HG03460 (cell line): Measurements from ENCODE around the gene UBE2Z.
"Not testable (repeated sequence)": the region's sequence is repeated elsewhere in the genome, so short reads cannot be mapped to it uniquely, and the experiment has no call there.

Experiments
- ATAC-seq: cut with Tn5 transposase; IDR thresholded peaks from one replicate; pipeline ENCODE4 v1.9.1; 2021; ENCODE audit not compliant: unreplicated experiment

The UBE2Z gene

GRCh38 chr17:48908047-48908843, at the start of gene UBE2Z:
TSS of gene UBE2Z (plus strand) at chr17:48908407. CDS start at chr17:48908504, 97 bp downstream.
- peak; percentile 75 for ATAC-seq

GRCh38 chr17:48860034-48860433, 48.2 kb upstream of the UBE2Z start:
- no peak for ATAC-seq

GRCh38 chr17:48860456-48860855, 47.8 kb upstream of the UBE2Z start:
- ATAC-seq, result no peak

DNA sequence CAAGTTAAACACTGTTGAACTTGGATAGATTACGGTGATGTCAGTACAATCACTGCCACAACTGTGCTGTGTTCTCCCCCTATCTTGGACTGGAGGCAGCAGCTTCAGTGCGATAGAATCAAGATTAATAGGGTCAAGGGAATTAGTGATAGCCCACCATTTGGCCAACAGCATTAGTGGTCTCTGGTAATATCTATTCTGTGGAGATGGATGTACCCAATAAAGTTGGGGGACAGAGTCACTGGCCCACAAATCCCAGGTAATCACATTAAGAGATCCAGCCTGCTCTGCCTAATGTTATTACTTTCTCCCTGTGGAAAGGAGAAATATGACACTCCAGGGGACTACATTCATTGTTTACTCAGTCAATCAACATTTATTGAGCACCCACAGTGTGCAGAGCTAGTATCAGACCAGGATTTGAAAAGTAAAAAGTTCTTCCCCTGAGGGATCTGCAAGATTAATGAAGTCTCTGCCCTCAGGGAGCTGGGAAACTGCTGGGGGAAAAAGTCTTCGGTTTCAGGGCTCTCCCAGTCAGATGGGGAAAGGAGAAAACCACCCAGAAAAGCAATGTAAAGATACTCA, 39.2 kb upstream of the UBE2Z start:
- ATAC-seq, result no peak

DNA sequence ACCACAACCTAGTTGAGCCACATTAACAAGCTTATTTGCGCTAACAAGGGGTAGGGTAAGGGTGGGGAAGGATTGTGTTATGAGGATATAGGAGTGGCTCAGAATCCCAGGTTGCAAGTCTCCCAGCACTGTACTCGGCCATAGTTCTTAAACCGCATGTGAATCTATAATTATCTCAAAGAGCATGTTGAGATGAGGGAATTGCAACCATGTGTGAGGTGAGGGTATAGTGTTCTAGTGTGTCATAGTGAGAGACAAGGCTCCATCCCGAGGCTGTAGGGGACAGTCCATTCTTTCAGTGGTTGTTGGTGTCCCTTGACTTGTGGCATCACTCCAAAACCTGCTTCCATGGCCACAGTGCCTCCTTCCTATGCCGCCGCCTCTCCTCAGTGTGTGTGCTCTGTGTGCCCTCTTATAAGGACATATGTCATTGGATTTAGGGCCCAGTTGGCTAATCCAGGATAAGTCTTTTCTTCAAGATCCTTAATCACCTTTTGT, 38.3 kb upstream of the UBE2Z start:
- no peak for ATAC-seq

DNA sequence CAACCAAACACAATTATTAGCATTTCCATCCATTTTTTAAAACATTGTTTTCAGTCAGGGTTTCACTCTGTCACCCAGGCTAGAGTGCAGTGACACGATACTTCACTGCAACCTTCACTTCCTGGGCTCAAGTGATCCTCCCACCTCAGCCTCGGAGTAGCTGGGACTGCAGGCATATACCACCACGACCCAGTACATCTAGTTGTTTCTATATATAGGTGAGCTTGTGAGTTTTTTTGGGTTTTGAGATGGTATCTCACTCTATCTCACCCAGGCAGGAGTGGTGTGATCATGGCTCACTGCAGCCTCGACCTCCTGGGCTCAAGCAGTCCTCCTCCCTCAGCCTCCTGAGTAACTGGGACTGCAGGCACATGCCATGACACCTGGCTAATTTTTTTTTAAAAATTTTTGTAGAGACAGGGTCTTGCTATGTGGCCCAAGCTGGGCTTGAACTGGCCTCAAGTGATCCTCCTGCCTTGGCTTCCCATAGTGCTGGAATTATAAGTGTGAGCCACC, 37.1 kb upstream of the UBE2Z start:
- no peak for ATAC-seq

DNA sequence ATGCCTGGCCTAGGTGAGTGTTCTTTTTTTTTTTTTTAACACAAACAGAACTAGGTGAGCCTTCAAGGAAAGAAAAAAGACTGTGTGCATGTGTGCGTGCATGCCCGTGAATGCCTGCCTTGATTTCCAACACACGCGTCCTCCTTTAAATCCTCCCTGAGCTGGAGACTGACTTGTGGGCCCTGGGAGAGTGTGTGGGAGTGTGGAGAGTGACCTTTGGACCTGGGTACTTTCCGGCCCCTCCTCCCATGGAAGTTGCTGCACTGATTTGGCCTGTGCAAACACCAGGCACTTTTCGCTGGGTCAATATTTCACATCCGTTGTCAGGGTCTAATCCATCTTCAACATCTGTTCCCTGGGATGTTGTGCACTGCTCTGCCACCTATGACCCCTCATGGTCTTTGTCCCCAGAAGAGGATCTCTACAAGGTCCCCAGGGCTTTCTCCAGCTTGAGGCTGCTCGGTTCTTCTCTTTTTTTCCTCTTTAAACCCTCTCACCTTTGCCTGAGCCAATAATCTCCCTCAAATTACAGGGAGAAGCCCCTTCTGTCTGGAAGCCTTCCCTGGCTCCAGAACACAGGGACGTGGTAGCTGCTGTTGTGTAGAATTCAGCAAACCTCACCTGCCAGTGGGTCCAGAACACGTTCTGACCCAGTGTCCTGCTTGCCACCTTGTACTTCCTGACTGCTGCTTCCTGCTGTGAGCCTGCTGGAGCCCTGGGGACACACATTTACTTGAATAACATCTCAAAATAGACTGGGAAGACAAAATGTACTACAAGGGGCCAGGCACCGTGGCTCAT, 36.5 kb upstream of the UBE2Z start:
- no peak for ATAC-seq

- ATAC-seq, result not testable (repeated sequence)
Observed at GRCh38 chr17:48872409-48872808, 35.8 kb upstream of the UBE2Z start.

DNA sequence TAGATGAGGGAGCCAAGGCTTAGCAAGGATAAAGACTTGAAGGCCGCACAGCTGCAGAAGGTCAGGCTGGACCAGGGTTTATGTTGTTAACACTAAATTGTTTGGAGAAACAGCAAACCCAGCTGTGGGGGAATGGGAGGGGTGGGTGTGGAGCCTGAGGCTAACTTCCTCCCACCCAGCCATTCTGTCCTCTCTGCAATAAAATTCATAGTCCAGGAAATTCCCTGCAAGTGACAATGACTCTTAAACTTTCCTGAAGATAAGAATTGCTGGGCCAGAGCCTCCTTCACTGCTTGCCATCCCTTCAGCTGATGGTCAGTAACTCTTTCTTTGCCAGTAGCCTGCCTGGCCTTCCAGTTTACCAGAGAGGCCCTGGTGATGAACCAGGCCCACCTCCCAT, 35.0 kb upstream of the UBE2Z start:
- ATAC-seq, result no peak

DNA sequence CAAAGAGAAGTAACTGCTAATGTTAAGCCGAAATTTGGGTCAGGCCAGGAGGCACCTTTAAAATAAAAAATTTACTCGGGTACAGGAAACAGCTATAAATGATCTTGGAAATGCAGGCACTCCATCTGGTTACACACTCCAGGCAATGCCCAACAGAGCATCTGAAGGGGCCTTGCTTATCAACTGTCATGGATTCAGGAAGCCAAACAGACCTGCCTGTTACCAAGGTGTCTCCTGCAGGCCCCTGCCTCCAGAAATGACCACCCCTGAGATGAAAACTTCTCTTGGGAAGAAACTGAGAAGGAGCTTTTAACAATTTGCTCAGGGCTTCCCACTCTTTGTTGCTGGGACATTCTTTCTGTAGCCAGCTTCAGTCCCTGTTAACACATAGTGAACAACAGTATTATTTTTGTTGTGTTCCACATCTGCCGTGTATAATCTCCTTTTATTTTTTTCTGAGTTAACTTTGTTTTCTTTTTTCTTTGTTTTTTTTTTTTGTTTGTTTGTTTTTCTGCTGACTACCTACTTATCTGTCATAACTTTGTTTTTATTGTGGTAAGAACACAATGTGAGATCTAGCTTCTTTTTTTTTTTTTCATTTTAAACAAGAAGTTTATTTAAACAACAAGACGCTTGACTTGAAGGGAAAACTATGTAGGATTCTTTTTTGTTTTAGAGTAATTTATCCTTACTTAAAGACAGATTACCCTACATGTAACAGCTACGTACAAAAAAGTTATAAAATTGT, 34.3 kb upstream of the UBE2Z start:
- ATAC-seq, result no peak

DNA sequence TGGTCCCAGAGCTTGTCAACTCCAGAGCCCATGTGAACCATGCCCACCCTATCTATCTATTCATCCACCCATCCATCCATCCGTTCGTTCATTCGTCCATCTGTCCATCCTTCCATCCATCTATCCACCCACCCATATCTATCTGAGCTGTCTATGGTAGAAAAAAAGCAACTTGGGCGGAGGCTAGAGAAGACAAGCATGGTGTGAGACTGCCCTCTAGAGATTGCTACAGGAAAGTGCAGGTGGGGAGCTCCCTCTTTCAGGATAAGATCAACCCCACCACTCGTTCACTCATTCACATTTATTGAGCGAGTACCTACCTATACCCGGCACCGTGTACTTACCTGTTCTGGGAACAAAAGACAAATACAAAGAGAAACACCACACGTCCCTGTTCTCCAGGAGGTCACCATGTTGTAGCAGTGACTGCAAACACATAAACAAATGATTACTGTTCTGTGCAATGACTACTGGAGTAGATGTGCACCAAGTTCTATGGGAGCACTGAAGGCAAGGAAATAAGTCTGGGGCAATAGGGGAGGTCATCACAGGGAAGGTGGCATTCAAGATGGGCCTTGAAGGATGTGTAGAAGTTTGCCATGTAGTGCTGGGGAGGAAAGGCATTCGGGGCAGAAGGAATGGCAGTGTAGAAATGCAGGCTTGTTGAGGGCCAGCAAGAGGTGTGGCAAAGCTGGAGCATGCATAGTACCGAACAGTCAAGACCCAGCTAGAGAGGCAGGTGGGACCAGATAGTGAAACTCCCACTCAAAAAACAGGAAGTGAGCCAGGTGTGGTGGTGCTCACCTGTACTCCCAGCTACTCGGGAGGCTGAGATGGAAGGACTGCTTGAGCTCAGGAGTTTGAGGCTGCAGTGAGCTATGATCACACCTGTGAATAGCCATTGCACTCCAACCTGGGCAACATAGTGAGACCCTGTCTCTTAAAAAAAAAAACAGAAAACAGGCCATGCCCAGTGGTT, 29.0 kb upstream of the UBE2Z start:
- ATAC-seq, result no peak

GRCh38 chr17:48882272-48882671, 25.9 kb upstream of the UBE2Z start:
- no peak for ATAC-seq

DNA sequence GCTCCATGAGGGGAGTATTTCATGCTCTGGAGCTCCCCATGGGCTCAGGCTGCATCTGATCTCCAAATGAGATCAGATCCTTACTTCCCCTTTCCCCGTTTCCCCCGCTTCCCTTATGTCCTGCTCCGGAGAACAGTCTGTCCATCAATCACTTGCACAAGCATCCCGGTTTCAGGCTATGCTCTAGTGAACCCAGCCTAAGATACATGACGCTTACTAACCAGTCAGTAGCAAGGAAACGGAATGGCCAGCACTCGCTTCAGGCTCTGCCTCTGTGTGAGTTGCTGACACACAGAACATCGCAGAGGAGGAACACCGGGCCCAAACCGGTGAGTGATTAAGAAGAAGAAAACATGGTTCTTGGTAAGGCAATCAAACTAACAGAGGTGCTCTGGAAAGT, 25.0 kb upstream of the UBE2Z start:
- no peak for ATAC-seq

DNA sequence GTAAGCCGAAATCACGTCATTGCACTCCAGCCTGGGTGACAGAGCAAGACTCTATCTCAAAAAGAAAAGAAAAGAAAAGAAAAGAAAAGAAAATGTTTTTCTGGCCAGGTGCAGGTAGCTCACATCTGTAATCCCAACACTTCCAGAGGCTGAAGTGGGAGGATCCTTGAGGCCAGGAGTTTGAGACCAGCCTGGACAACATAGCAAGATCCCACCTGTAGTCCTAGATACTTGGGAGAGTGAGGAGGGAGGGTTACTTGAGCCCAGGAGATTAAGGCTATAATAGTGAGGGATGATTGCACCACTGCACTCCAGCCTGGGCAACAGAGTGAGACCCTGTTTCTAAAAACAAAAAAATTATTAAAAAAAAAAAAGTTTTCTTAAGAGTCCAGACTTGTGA, 18.1 kb upstream of the UBE2Z start:
- no peak for ATAC-seq

DNA sequence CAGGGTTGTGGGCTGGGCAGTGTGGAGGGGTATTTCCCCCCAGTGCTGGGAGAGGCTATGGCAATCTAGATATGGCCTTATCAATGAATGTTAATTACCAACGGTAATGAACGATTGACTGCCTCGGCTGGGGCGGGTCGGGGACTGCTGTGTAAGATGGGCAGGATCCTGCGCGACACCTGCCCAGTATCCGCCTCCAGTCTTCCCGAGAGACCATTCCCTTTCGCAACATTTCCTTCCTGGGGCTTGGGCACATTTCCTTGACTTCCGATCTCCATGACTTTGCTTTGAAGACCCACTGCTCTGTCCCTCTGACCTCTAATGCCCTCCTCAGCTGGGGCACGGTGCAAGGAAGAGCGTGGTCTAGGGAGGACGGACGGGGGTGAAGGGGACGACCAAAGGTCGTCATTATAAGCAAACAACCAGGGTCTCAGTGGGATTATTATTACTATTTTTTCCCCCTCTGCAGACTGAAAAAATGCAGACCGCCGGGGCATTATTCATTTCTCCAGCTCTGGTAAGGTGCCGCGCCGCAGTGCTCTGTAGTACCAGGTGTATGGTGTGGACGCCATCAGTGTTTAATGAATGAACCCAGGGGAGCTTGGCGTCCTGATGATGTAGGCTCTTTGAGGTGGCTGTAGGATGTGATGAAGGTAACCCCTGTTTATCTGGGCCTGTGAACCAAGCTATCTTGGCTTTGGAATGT, 15.1 kb upstream of the UBE2Z start:
- no peak for ATAC-seq

DNA sequence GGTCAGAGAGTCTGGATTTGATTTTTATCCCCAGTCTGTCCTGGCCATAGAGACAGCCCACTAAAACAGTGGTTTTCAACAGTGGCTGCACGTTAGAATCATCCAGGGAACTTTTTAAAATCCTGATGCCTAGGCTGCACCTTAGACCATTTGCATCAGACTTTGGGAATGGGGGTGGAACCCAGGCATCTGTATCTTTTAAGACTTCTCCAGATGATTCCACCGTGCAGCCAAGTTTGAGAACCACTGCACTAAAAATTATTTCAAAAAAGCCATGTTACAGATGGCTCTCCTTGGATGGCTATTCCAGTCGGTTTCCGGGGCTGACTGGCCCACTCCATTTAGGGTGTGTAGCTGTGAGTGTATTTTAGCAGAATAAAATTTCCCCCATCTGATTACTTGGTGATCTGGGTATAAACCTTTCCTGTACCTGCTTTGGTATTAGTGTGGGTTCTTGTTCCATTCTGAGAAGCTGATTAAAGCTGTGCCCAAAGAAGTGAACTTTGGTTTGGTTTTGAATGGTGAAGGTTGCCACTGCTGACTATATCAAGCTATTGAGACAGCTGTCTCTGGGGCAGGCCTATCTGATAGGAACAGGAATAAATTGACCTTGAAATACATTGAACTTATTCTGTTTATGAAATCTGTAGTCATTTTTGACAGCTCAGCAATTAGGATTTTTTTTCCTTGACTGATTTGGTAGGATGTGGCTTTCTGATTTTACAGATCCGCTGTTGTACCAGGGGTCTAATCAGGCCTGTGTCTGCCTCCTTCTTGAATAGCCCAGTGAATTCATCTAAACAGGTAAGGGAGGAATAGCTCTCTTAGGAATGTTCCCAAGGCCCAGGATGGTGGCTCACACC, 14.3 kb upstream of the UBE2Z start:
- no peak for ATAC-seq

GRCh38 chr17:48894886-48895285, 13.3 kb upstream of the UBE2Z start:
- no peak for ATAC-seq

GRCh38 chr17:48901241-48901640, 7.0 kb upstream of the UBE2Z start:
- ATAC-seq, result no peak
